HG03565 (cell line): ENCODE results near the gene DTX2.
"Not testable (repeated sequence)": the region's sequence is repeated elsewhere in the genome, so short reads cannot be mapped to it uniquely, and the experiment has no call there.

ENCODE experiments used
- ATAC-seq: cut with Tn5 transposase; IDR thresholded peaks from one replicate; pipeline ENCODE4 v1.9.1; 2021; ENCODE audit warnings: mild to moderate bottlenecking, moderate library complexity; ENCODE audit not compliant: unreplicated experiment

The DTX2 gene

GRCh38 chr7:76485822-76486610 lies 24.5 kb downstream of the DTX2 start:
- peak; percentile 1 for ATAC-seq

DNA sequence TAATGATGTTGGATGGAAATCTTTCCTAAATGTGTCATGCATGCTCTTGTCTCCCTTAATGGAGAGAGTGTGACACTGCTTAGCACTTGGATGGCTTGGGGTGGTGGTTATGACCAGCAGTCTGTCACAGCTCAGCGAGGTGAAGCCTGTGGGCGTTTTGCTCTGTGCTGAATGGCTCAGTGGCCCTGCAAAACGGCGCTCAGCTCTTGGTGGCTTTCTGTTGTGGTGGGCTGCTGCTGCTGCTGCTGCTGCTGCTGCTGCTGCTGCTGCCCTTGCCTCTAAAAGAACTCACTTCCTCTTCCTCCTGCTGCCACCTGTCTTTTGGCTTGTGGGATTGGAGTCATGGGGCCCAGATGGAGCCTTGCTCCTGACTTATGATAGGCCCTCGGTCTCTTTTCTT lies 25.1 kb downstream of the DTX2 start:
- peak; percentile 97 for ATAC-seq

GRCh38 chr7:76487969-76488368 lies 26.5 kb downstream of the DTX2 start:
- ATAC-seq, result not testable (repeated sequence)

GRCh38 chr7:76492139-76492538 lies 30.6 kb downstream of the DTX2 start:
- ATAC-seq, result not testable (repeated sequence)

DNA sequence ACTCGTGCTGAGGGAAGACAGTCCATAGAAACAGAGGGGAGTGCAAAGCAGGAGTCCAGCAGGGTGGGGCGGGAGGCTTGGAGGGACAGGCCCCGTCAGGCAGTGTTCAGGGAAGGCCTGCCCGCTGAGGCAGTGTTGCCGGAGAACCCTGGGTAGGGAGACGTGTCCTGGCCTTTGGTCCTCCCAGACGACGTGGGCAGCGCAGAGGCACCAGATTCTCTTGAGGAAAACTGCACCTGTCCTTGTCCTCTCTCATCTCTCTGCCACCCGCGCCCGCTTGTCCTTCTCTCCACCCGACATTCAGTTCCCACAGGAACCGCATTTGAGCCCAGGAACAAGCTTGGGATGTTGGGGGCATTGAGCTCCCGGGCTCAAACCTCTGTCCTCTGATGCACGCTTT lies 34.2 kb downstream of the DTX2 start:
- not testable (repeated sequence) for ATAC-seq

DNA sequence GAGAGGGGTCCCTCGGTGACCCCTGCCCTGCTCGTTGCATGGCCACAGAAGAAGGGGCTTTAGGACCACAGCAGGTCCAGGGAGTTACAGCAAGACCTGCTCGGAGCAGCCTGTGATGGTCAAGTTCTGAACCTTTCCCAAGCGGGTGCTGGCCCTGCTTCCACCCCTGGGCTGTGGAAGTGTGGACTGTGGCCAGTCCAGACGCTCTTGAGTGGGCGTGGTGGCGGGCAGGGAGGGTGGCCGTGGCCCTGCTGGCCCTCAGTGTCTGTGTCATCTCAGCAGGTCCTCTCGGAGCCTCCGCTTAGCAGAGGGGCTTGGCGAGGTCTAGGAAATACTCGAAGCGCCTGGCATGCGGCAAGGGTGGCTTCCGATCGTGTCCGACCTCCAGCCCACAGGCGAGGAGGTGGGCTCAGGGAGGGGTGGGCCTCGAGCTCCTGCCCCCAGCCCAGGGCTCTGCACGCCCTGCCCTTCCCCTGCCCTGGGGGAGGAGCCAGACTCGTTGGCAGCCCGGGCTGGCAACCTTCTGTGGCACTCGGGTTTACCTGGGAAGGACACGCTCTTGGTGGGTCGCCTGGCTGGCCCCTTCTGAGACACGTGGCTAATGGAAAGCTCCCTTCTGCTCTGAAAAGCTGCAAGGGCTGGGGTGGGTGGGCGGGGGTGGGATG lies 36.5 kb downstream of the DTX2 start:
- ATAC-seq, result not testable (repeated sequence)

GRCh38 chr7:76498583-76499200 lies 37.2 kb downstream of the DTX2 start:
- ATAC-seq, result not testable (repeated sequence)

- not testable (repeated sequence) for ATAC-seq
Measured at GRCh38 chr7:76499201-76499923, 37.9 kb downstream of the DTX2 start.

GRCh38 chr7:76499924-76500241 lies 38.4 kb downstream of the DTX2 start:
- ATAC-seq, result not testable (repeated sequence)

DNA sequence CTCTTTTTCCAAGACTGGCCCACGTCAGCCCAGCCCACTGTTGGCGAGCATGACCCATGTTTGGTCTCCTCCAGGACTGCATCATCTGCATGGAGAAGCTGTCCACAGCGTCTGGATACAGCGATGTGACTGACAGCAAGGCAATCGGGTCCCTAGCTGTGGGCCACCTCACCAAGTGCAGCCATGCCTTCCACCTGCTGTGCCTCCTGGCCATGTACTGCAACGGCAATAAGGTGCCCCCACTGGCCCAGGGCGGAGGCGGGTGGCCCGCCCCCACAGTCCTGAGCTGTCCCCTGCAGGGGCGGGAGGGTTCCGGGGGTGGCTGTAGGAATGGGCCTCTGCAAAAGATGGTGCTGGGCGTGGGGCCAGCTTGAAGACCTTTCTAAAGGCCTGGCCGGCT lies 40.7 kb downstream of the DTX2 start:
- ATAC-seq, result not testable (repeated sequence)

DNA sequence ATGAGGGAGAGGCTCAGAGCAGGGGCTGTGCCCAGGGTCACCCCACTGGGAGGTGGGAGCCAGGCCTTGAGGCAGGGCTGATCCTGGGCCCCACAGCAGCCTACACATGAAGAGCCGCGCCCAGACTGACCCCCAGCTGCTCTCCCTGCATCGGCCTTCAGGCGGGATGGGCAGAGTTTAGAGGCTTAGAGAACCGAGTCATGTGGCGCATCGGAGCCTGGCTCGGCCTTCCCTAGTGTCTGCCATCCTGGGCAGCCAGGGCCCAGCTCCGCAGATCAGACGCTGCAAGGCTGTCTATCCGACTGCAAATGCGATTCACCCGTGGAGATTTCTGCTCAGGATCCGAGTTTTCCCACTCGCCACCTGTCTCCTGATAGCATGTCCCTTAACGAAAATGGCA lies 41.3 kb downstream of the DTX2 start:
- ATAC-seq, result not testable (repeated sequence)

GRCh38 chr7:76503244-76503643 lies 41.7 kb downstream of the DTX2 start:
- not testable (repeated sequence) for ATAC-seq

DNA sequence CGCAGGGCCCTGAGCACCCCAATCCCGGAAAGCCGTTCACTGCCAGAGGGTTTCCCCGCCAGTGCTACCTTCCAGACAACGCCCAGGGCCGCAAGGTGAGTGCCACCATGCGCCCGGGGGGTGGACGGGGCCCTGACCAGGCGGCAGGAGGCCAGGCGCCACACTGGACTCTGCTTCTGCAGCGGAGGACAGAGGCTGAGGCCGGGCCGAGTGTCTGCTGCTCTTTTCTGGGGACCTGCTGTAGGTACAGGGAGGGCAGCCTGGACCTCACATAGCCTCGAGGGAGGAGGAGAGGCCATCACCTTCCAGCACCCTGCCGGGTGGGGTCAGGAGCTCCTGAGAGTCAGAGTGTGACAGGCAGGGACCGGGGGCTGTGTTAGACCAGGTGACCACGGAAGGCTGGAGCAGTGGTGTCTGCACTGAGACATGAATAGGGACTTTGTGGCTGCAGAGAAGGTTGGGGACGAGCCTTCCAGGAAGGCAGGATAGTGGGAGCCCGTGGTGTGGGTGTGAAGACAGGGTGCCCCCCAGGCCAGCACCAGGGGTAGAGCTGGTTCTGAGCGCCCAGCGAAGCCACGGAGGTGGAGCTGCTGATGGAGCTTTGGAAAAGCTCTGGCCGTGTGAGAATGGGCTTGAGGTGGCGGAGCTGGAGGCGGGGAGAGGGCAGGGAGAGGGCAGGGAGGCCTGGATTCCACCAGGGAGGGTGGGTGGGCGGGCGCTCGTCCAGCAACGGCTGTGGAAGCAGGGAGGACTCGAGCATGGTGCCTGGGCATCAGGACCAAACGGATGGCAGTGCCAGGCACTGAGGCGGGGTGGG lies 43.0 kb downstream of the DTX2 start:
- not testable (repeated sequence) for ATAC-seq

DNA sequence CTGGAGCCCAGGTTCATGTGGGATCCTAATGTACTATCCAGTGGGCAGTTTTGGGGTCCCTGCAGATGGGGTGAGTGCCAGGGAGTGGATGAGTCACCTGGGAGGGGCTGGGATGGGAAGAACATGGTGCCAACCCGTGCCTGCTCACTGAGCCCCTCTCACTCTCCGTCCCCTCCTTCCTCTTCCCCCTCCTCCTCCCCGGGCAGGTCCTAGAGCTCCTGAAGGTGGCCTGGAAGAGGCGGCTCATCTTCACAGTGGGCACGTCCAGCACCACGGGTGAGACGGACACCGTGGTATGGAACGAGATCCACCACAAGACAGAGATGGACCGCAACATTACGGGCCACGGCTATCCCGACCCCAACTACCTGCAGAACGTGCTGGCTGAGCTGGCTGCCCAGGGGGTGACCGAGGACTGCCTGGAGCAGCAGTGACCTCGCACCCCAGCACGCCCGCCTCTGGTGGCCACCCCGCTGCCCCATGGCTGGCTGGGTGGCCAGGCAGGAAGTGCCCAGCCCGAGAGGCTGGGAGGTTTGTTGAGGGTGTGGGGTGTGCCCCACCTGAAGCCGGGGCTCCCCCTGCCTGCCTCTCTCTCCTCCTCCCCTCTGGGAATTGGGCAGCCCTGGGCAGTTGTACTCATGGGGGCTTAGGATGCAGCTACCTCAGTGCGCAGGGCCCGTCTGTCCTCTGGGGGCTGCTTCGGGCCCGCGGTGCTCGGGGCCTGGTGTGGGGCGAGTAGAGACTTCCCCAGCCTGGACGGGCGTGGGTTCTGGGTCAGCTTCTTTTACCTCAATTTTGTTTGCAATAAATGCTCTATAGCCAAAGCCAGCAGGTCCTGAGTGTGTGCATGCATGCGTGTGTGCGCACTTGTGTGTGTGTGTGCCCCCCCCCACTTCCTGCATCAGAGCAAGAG lies 43.9 kb downstream of the DTX2 start:
- ATAC-seq, result no peak

DNA sequence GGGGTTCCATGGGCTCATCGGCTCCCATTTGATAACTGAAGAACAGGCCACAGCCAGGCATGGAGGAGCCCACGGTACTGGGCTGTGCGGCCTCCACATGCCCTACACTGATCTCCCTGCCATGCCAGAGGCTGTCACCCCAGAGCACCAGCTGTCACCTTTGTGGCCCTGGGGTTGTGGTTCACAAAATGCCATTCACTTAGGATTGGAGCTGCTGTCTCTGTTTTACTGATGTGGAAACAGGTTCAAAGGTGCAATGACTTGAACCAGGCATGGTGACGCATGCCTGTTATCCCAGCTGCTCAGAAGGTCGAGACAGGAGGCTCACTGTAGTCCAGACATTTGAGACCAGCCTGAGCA lies 44.6 kb downstream of the DTX2 start:
- no peak for ATAC-seq

GRCh38 chr7:76506643-76507042 lies 45.1 kb downstream of the DTX2 start:
- not testable (repeated sequence) for ATAC-seq

DNA sequence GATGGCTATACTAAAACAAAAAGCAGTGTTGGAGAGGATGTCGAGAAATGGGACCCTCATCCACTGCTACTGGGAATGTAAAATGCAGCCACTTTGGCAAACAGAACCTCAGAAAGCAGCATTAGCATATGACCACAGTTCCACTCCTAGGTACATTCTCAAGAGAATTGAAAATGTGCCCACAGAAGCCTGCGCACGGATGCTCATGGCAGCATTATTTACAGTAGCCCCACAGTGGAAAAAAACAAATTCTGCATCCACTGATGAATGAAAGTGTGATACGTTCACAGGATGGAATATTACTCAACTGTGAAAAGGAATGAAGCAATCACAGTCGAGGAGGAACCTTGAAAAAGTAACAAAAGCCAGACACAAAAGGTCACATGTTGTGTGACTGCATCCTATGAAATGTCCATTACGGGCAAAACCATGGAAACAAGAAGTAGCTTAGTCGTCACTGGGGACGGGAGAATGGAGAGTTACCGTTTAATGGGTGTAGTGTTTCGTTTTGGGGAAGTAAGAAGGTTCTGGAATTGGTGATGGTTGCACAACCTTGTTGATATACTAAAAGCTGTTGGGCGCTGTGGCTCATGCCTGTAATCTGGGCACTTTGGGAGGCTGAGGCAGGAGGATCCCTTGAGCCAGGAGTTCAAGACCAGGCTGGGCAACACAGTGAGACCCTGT lies 46.4 kb downstream of the DTX2 start:
- no peak for ATAC-seq

DNA sequence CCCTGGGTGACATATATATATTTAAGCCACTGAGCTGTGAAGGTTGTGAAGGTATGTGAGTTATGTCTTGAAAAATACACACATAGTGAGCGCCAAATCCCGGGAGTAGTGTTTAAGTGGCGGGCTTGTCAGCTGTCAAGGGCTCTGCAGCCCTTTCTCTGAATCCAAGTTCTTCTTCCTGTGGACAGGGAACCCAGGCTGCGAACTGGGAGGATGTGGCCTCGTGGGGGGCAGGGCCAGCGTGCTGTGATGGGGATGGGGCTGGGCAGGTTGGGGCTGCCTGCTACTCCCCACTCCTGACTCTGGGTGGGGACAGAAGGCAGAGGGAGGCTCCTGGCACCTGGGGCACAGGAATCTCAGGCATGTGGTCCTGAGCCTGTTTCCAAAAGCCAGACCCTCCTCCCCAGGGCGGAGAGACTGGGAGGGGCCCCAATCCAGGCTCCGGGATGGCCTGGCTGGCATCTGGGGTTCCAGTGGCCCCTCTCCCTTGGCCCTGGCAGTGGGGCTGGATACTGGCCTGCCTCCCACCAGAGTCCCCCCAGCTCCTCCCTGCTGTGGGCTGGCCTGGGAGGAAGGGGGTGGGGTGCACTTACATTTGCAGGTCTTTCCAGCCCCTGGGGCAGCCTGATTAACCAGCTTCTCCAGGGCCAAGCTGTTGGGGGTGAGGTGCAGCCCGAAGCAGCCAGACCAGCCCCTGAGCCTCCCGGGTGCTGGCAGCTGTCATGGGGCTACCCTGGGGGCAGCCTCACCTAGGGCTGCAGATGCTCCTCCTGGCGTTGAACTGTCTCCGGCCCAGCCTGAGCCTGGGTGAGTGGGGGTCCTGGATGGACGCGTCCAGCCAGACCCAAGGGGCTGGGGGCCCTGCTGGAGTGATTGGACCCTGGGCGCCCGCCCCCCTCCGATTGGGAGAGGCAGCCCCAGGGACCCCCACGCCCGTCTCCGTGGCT lies 48.7 kb downstream of the DTX2 start, which contains the start of gene UPK3B:
TSS of gene UPK3B (plus strand) at position 622 of the 947 bp plus-strand sequence. CDS start at position 723, 101 bp downstream.
- no peak for ATAC-seq
